GM12878 (cell line): Measurements from ENCODE around the gene FGGY. TPM values are rescaled to one million over a fixed set of nuclear protein-coding genes. Genes with fewer than 3 reads are reported as not detected.

Source experiments
- ATAC-seq: fragments of 200-7000 bp; cut with Tn5 transposase; 3 replicates; pipeline ENCODE4 v1.9.1; 2020; ENCODE audit warnings: mild to moderate bottlenecking, moderate library complexity
- BruUV-seq: library from RNA; stranded (reverse); fragments of 400-500 nt; replicated peaks from 2 replicates; lab custom pipeline; 2021; lab: Mats Ljungman, UMichigan
- CTCF ChIA-PET: fragments of 300-600 bp; sonication (Branson Sonifier 250); formaldehyde crosslinking; extraction: SDS; loops from one replicate; lab custom pipeline; 2021; ENCODE audit warnings: inconsistent platforms; lab: Yijun Ruan, JAX
- POLR2A ChIA-PET: fragments of 350-600 bp; formaldehyde crosslinking; extraction: SDS; loops from one replicate; lab custom pipeline; 2021; ENCODE audit warnings: inconsistent platforms; lab: Charles Lee
- RAD21 ChIA-PET: fragments of 300-600 bp; sonication (Branson Sonifier 250); formaldehyde crosslinking; loops from one replicate; lab custom pipeline; 2023; ENCODE audit warnings: antibody characterized with exemption; ENCODE audit not compliant: unreplicated experiment; lab: Charles Lee
- SMC1A ChIA-PET: fragments of 300-600 bp; sonication (Branson Sonifier 250); formaldehyde crosslinking; loops from one replicate; lab custom pipeline; 2023; ENCODE audit not compliant: unreplicated experiment, uncharacterized antibody; lab: Charles Lee
- DNase-seq: peaks from one replicate; pipeline ENCODE4 v3.0.0-alpha.2; 2011; ENCODE audit warnings: low read depth, low spot score
- FAIRE-seq: peaks from 3 replicates; lab custom pipeline; 2011; peaks lifted over from hg19 to GRCh38; lab: Jason Lieb, UNC
- H2AFZ ChIP-seq: 2 replicates; pipeline ENCODE4 v1.6.0; 2011; ENCODE audit warnings: low read depth, low read length, control low read depth; ENCODE audit not compliant: control insufficient read depth
- H3K27ac ChIP-seq: 2 replicates; pipeline ENCODE4 v1.5.1; 2011; ENCODE audit warnings: control low read depth; ENCODE audit not compliant: control insufficient read depth, insufficient read depth
- H3K27me3 ChIP-seq, 2 experiments: replicated peaks in 1 of 2; 2 replicates each; pipeline versions ENCODE4 v1.6.0 to v1.6.1; 2011; ENCODE audit warnings: low read length in 1 of 2; ENCODE audit not compliant: control insufficient read depth in 2 of 2, insufficient read depth in 2 of 2
- H3K36me3 ChIP-seq, 2 experiments: 2 replicates each; pipeline ENCODE4 v1.5.1; 2011; ENCODE audit warnings: low read length in 1 of 2; ENCODE audit not compliant: control insufficient read depth in 2 of 2, insufficient read depth in 2 of 2
- H3K4me1 ChIP-seq: 2 replicates; pipeline ENCODE4 v1.6.1; 2011; ENCODE audit warnings: mild to moderate bottlenecking, low read length, moderate library complexity, mixed read lengths; ENCODE audit not compliant: control insufficient read depth, insufficient read depth
- H3K4me2 ChIP-seq: 2 replicates; pipeline ENCODE4 v1.6.0; 2011; ENCODE audit warnings: control low read depth; ENCODE audit not compliant: control insufficient read depth, insufficient read depth
- H3K4me3 ChIP-seq: fragments of 200-600 bp; sonication (generic); 2 replicates; pipeline ENCODE4 v1.5.1; 2016
- H3K79me2 ChIP-seq: 2 replicates; pipeline ENCODE4 v1.6.0; 2011; ENCODE audit warnings: low read length; ENCODE audit not compliant: control insufficient read depth, insufficient read depth
- H3K9ac ChIP-seq: 2 replicates; pipeline ENCODE4 v1.8.0; 2011; ENCODE audit warnings: low read length, control low read depth, mixed read lengths; ENCODE audit not compliant: control insufficient read depth, insufficient read depth
- H3K9me3 ChIP-seq: replicated peaks from 3 replicates; pipeline ENCODE4 v1.5.1; 2011; ENCODE audit warnings: mild to moderate bottlenecking, low read length; ENCODE audit not compliant: control insufficient read depth, insufficient read depth
- H4K20me1 ChIP-seq: 2 replicates; pipeline ENCODE4 v1.6.0; 2011; ENCODE audit not compliant: control insufficient read depth, insufficient read depth
- BHLHE40 ChIP-seq, 2 experiments: fragments of 450-650 bp in 1 of 2; IDR thresholded peaks; 2 replicates each; pipeline ENCODE4 v1.6.1; 2011 to 2017; ENCODE audit warnings: low read depth in 2 of 2, borderline replicate concordance in 1 of 2, improper control_type of control experiment in 1 of 2, low read length in 1 of 2, mild to moderate bottlenecking in 1 of 2
- CBFB ChIP-seq: IDR thresholded peaks from 2 replicates; pipeline ENCODE4 v1.6.1; 2016; ENCODE audit warnings: antibody characterized with exemption, low read depth
- CREB1 ChIP-seq: IDR thresholded peaks from 2 replicates; pipeline ENCODE4 v1.6.1; 2012; ENCODE audit warnings: low read depth, mild to moderate bottlenecking, inconsistent platforms
- LARP7 ChIP-seq: fragments of 450-650 bp; IDR thresholded peaks from 2 replicates; pipeline ENCODE4 v1.6.1; 2017; ENCODE audit warnings: mild to moderate bottlenecking
- PML ChIP-seq: IDR thresholded peaks from 2 replicates; pipeline ENCODE4 v1.6.1; 2012; ENCODE audit warnings: low read length, inconsistent platforms
- POLR2AphosphoS2 ChIP-seq: IDR thresholded peaks from 2 replicates; pipeline ENCODE4 v1.6.1; 2011; ENCODE audit warnings: low read depth, mild to moderate bottlenecking, low read length, improper control_type of control experiment, moderate library complexity
- POU2F2 ChIP-seq: IDR thresholded peaks from 3 replicates; pipeline ENCODE4 v1.6.1; 2011; ENCODE audit warnings: low read depth, mild to moderate bottlenecking, low read length, borderline replicate concordance
- SMAD1 ChIP-seq: fragments of 450-650 bp; IDR thresholded peaks from 2 replicates; pipeline ENCODE4 v1.6.1; 2018; ENCODE audit warnings: mild to moderate bottlenecking, low read depth; ENCODE audit not compliant: partially characterized antibody
- SMARCA5 ChIP-seq: fragments of 450-650 bp; IDR thresholded peaks from 2 replicates; pipeline ENCODE4 v1.6.1; 2017; ENCODE audit warnings: mild to moderate bottlenecking
- SMC3 ChIP-seq: IDR thresholded peaks from 2 replicates; pipeline ENCODE4 v1.6.1; 2011; ENCODE audit warnings: low read length, improper control_type of control experiment, borderline replicate concordance
- TCF12 ChIP-seq: IDR thresholded peaks from 2 replicates; pipeline ENCODE4 v1.6.1; 2011; ENCODE audit warnings: low read depth, mild to moderate bottlenecking, low read length
- ZNF217 ChIP-seq: fragments of 450-650 bp; IDR thresholded peaks from 2 replicates; pipeline ENCODE4 v1.6.1; 2017; ENCODE audit warnings: antibody characterized with exemption, mild to moderate bottlenecking
- ZNF592 ChIP-seq: fragments of 450-650 bp; IDR thresholded peaks from 2 replicates; pipeline ENCODE4 v1.6.1; 2017; ENCODE audit warnings: mild to moderate bottlenecking, moderate library complexity
- ZZZ3 ChIP-seq: IDR thresholded peaks from 2 replicates; pipeline ENCODE4 v1.6.1; 2011; ENCODE audit warnings: low read depth; ENCODE audit not compliant: control insufficient read depth, insufficient read length
- WGBS: methylation state at CpG from one replicate; pipeline ENCODE4 v1.1.6; 2016; ENCODE audit warnings: low lambda C conversion rate; ENCODE audit not compliant: insufficient replicate concordance, insufficient coverage; ENCODE audit errors: missing lambda C conversion rate; 5-methylcytosine and 5-hydroxymethylcytosine counted together
- in situ Hi-C: fragments of 300-500 bp; cut with MboI; formaldehyde crosslinking; loops from 9 replicates; pipeline ENCODE4 v1.14.3; 2018; ENCODE audit warnings: mixed read lengths
- intact Hi-C: fragments of 100-400 bp; cut with micrococcal nuclease; formaldehyde crosslinking; loops from one replicate; pipeline ENCODE4 v1.14.2; 2022; ENCODE audit not compliant: unreplicated experiment
- polyA plus RNA-seq, 11 experiments: library from polyadenylated mRNA; depleted of rRNA in 4 of 11; unstranded in 6 of 11; stranded (reverse) in 5 of 11; fragments of >200 nt; fragmentation: Nextera tagmentation in 4 of 11; fragmentation: Illumina TruSeq in 1 of 11; extraction: Ambion mirVana in 4 of 11; extraction: Trizol in 1 of 11; gene quantifications; 1 replicate in 1 of 11; 2 replicates in 10 of 11; pipeline versions ENCODE4 v1.2.1 to v1.2.3, GENCODE V29; 2011 to 2016; ENCODE audit warnings: inconsistent platforms in 2 of 11, missing spikeins in 2 of 11, low read depth in 1 of 11
- total RNA-seq, 4 experiments: library from RNA; depleted of rRNA in 3 of 4; stranded (reverse); fragments of >200 nt in 3 of 4; fragmentation: Illumina TruSeq in 1 of 4; extraction: Trizol in 1 of 4; gene quantifications; 2 replicates each; pipeline versions ENCODE4 v1.2.1 to v1.2.3, GENCODE V29; 2013 to 2021

Gene FGGY
- total and polyA plus RNA-seq, 10 of the 15 experiments (the other 5 are each of a cell fraction or from before 2014, with no cell fraction given), result 6.2 to 11.9 (median 7.5) TPM

GRCh38 chr1:59693406-59693805 lies 396.5 kb downstream of the FGGY start:
- in situ Hi-C loops, result no loop called here
- Histone ChIP-seq H3K9me3 (no peaks in the 10 kb centered on the region), H3K4me2 (no peak overlapping the region), H3K36me3 (no peaks in the 10 kb centered on the region), H2AFZ (no peak overlapping the region), H3K79me2 (no peaks in the 10 kb centered on the region), H3K27me3 (no peaks in the 10 kb centered on the region)
- ChIA-PET CTCF (no interaction called here), RAD21 (no interaction called here), POLR2A (no interaction called here)
- no TSS peak for BruUV-seq
- intact Hi-C loops, result no loop called here
- no peak for FAIRE-seq
- TF ChIP-seq POU2F2 (no peak), POLR2AphosphoS2 (no peak), CBFB (no peak), CREB1 (no peak), SMARCA5 (no peak), PML (no peak), ZNF592 (no peak), LARP7 (no peak), ZZZ3 (no peak), SMAD1 (no peak), ZNF217 (no peak), TCF12 (no peak), BHLHE40 (IDR thresholded peaks at IDR 0.05; ENCODE audit: borderline replicate concordance in 1 of 2, low read depth in 2 of 2, low read length in 1 of 2) (no peak), SMC3 (no peak)
- TF ChIP-seq, all 136 proteins: peak for 0
- SMC1A ChIA-PET, result interaction anchor here (0.9 kb wide), 1 partner anchor 914 kb away, joined by 3 read pairs; no protein-coding TSS in a partner anchor
- Histone ChIP-seq H3K4me3 (no peak overlapping the region), H3K27ac (no peak overlapping the region), H4K20me1 (no peaks in the 10 kb centered on the region), H3K4me1 (peaks cover 7% of the 10 kb centered on the region; the same call in 1 of the 2 replicates), H3K9ac (no peak overlapping the region)
- ATAC-seq (no peak), DNase-seq (no peak)
- 56% methylated on average over 5 of the region's 5 CpGs for WGBS
